H1 (cell line): ENCODE measurements around the gene NOX1. TPM values are rescaled to one million over a fixed set of nuclear protein-coding genes. Genes with fewer than 3 reads are reported as not detected.

Source experiments
- CTCF ChIA-PET: fragments of 300-600 bp; sonication (Branson Sonifier 250); formaldehyde crosslinking; loops from one replicate; lab custom pipeline; 2021; ENCODE audit not compliant: partially characterized antibody; lab: Charles Lee
- POLR2A ChIA-PET: fragments of 300-600 bp; sonication (Branson Sonifier 250); formaldehyde crosslinking; loops from one replicate; lab custom pipeline; 2021; ENCODE audit warnings: inconsistent platforms; ENCODE audit not compliant: partially characterized antibody; lab: Charles Lee
- DNase-seq, 2 experiments: peaks; one replicate each; pipeline versions ENCODE4 v3.0.0 to v3.0.0-alpha.2; 2010 to 2022; ENCODE audit warnings: low spot score in 2 of 2, low read depth in 1 of 2, mixed read lengths in 1 of 2
- FAIRE-seq: peaks from 2 replicates; lab custom pipeline; 2011; peaks lifted over from hg19 to GRCh38; lab: Jason Lieb, UNC
- H2AFZ ChIP-seq: 2 replicates; pipeline ENCODE4 v1.8.1; 2012; ENCODE audit warnings: low read length, inconsistent platforms
- H2AK5ac ChIP-seq: 2 replicates; pipeline ENCODE4 v1.6.1; 2013; ENCODE audit warnings: low read depth, low read length
- H2BK120ac ChIP-seq: replicated peaks from 2 replicates; pipeline ENCODE3; 2013; ENCODE audit warnings: low read depth, low read length, inconsistent platforms
- H2BK12ac ChIP-seq: 2 replicates; pipeline ENCODE4 v1.6.1; 2013; ENCODE audit warnings: low read depth, low read length
- H2BK15ac ChIP-seq: 2 replicates; pipeline ENCODE4 v1.6.1; 2013; ENCODE audit warnings: low read length
- H2BK20ac ChIP-seq: 2 replicates; pipeline ENCODE4 v1.6.1; 2013; ENCODE audit warnings: low read length
- H2BK5ac ChIP-seq: 2 replicates; pipeline ENCODE4 v1.6.1; 2013; ENCODE audit warnings: low read depth, low read length
- H3K14ac ChIP-seq: 2 replicates; pipeline ENCODE4 v1.6.1; 2013; ENCODE audit warnings: inconsistent platforms; ENCODE audit not compliant: insufficient read length
- H3K18ac ChIP-seq: 2 replicates; pipeline ENCODE4 v1.6.1; 2013; ENCODE audit warnings: low read length; ENCODE audit errors: extremely low read depth
- H3K23ac ChIP-seq: 2 replicates; pipeline ENCODE4 v1.6.1; 2013; ENCODE audit warnings: inconsistent platforms; ENCODE audit not compliant: insufficient read length
- H3K23me2 ChIP-seq: 2 replicates; pipeline ENCODE4 v1.6.1; 2013; ENCODE audit warnings: low read depth, low read length
- H3K27ac ChIP-seq: 2 replicates; pipeline ENCODE4 v1.6.1; 2011; ENCODE audit warnings: low read depth, low read length, inconsistent platforms
- H3K27me3 ChIP-seq, 4 experiments: replicated peaks in 1 of 4; 1 replicate in 1 of 4; 2 replicates in 3 of 4; pipeline versions ENCODE4 v1.6.1 to v1.8.1; 2011 to 2013; ENCODE audit warnings: low read length in 3 of 4, mild to moderate bottlenecking in 3 of 4, inconsistent platforms in 2 of 4, mixed read lengths in 2 of 4, moderate library complexity in 1 of 4; ENCODE audit not compliant: control insufficient read depth in 3 of 4, insufficient read depth in 3 of 4; ENCODE audit errors: extremely low read depth in 1 of 4
- H3K36me3 ChIP-seq, 4 experiments: 2 replicates each; pipeline versions ENCODE4 v1.6.1 to v1.8.1; 2011 to 2013; ENCODE audit warnings: mild to moderate bottlenecking in 4 of 4, low read length in 3 of 4, moderate library complexity in 2 of 4, control low read depth in 1 of 4, inconsistent platforms in 1 of 4; ENCODE audit not compliant: insufficient read depth in 4 of 4, control insufficient read depth in 2 of 4
- H3K4ac ChIP-seq: replicated peaks from 2 replicates; pipeline ENCODE3; 2013; ENCODE audit warnings: low read length, low read depth, mixed read lengths, inconsistent platforms; ENCODE audit not compliant: insufficient read length
- H3K4me1 ChIP-seq, 4 experiments: replicated peaks in 1 of 4; 1 replicate in 1 of 4; 2 replicates in 3 of 4; pipeline versions ENCODE4 v1.6.1 to v1.8.1; 2011 to 2013; ENCODE audit warnings: low read length in 3 of 4, inconsistent platforms in 2 of 4, mixed read lengths in 1 of 4; ENCODE audit not compliant: insufficient read depth in 4 of 4, control insufficient read depth in 3 of 4
- H3K4me2 ChIP-seq, 2 experiments: 2 replicates each; pipeline versions ENCODE4 v1.6.1 to v1.8.1; 2011 to 2013; ENCODE audit warnings: low read depth in 2 of 2, low read length in 2 of 2, control low read depth in 1 of 2, inconsistent platforms in 1 of 2, mild to moderate bottlenecking in 1 of 2; ENCODE audit not compliant: insufficient read depth in 1 of 2
- H3K4me3 ChIP-seq, 4 experiments: fragments of 200-600, 300-600 bp in 1 of 4; sonication (generic), shearing (Covaris generic), sonication (Bioruptor Twin) in 1 of 4; 2 replicates each; pipeline versions ENCODE4 v1.5.1 to v1.8.1; 2011 to 2016; ENCODE audit warnings: low read length in 4 of 4, low read depth in 3 of 4, control low read depth in 2 of 4, inconsistent platforms in 2 of 4, mild to moderate bottlenecking in 2 of 4, mixed read lengths in 1 of 4, moderate library complexity in 1 of 4; ENCODE audit not compliant: insufficient read depth in 2 of 4; ENCODE audit errors: extremely low read depth in 1 of 4
- H3K56ac ChIP-seq: replicated peaks from 2 replicates; pipeline ENCODE3; 2013; ENCODE audit warnings: low read depth, mild to moderate bottlenecking, mixed read lengths, low read length, inconsistent platforms; ENCODE audit not compliant: insufficient read length
- H3K79me1 ChIP-seq: 2 replicates; pipeline ENCODE4 v1.6.1; 2013; ENCODE audit warnings: low read depth, low read length, control low read depth
- H3K79me2 ChIP-seq, 2 experiments: 2 replicates each; pipeline versions ENCODE4 v1.6.1 to v1.8.1; 2012 to 2013; ENCODE audit warnings: low read length in 2 of 2, mild to moderate bottlenecking in 2 of 2, inconsistent platforms in 1 of 2; ENCODE audit not compliant: insufficient read depth in 2 of 2, control insufficient read depth in 1 of 2
- H3K9ac ChIP-seq, 4 experiments: replicated peaks in 1 of 4; 1 replicate in 1 of 4; 2 replicates in 3 of 4; pipeline versions ENCODE4 v1.6.1 to v1.8.1; 2011 to 2013; ENCODE audit warnings: low read depth in 3 of 4, low read length in 3 of 4, control low read depth in 2 of 4, mild to moderate bottlenecking in 2 of 4, moderate library complexity in 2 of 4, inconsistent platforms in 1 of 4; ENCODE audit errors: extremely low read depth in 1 of 4
- H3K9me3 ChIP-seq, 2 experiments: 2 replicates each; pipeline versions ENCODE4 v1.6.1 to v1.8.1; 2012 to 2013; ENCODE audit warnings: mild to moderate bottlenecking in 2 of 2, moderate library complexity in 2 of 2, control low read depth in 1 of 2, inconsistent platforms in 1 of 2, low read depth in 1 of 2, low read length in 1 of 2, mixed read lengths in 1 of 2; ENCODE audit not compliant: insufficient read depth in 2 of 2
- H4K20me1 ChIP-seq, 2 experiments: replicated peaks in 1 of 2; 2 replicates each; pipeline versions ENCODE3 to v1.8.1; 2011 to 2013; ENCODE audit warnings: inconsistent platforms in 2 of 2, low read length in 2 of 2, mild to moderate bottlenecking in 1 of 2; ENCODE audit not compliant: insufficient read depth in 2 of 2, control insufficient read depth in 1 of 2
- H4K5ac ChIP-seq: 2 replicates; pipeline ENCODE4 v1.6.1; 2013; ENCODE audit warnings: low read length, low read depth, mixed read lengths, inconsistent platforms; ENCODE audit not compliant: insufficient read length
- H4K8ac ChIP-seq: 2 replicates; pipeline ENCODE4 v1.8.0; 2013; ENCODE audit warnings: mild to moderate bottlenecking, moderate library complexity, low read length, inconsistent platforms; ENCODE audit not compliant: insufficient read depth; ENCODE audit errors: extremely low read depth
- H4K91ac ChIP-seq: replicated peaks from 2 replicates; pipeline ENCODE3; 2013; ENCODE audit warnings: low read length, mixed read lengths, inconsistent platforms; ENCODE audit not compliant: insufficient read length
- ATF2 ChIP-seq: IDR thresholded peaks from 2 replicates; pipeline ENCODE4 v1.6.1; 2012; ENCODE audit warnings: low read length, inconsistent platforms
- EZH2 ChIP-seq: fragments of 200-600 bp; sonication (generic); IDR thresholded peaks from 2 replicates; pipeline ENCODE4 v1.7.1; 2012; ENCODE audit warnings: low read depth, mild to moderate bottlenecking, moderate library complexity, low read length, inconsistent platforms; ENCODE audit not compliant: severe bottlenecking
- GTF2F1 ChIP-seq: IDR thresholded peaks from 2 replicates; pipeline ENCODE4 v1.6.1; 2012; ENCODE audit warnings: low read depth, low read length, improper control_type of control experiment, borderline replicate concordance
- SRF ChIP-seq: IDR thresholded peaks from 2 replicates; pipeline ENCODE4 v1.6.1; 2011; ENCODE audit warnings: mild to moderate bottlenecking, low read depth, low read length, moderate library complexity
- TEAD4 ChIP-seq: IDR thresholded peaks from 2 replicates; pipeline ENCODE4 v1.6.1; 2012; ENCODE audit warnings: low read depth, low read length, inconsistent platforms, mixed read lengths
- WGBS, 2 experiments: shearing (Covaris generic) in 1 of 2; methylation state at CpG; one replicate each; pipeline versions ENCODE4 v1.1.6 to v1.1.7; 2013 to 2015; ENCODE audit warnings: low lambda C conversion rate in 2 of 2, mixed read lengths in 2 of 2, inconsistent platforms in 1 of 2, low coverage in 1 of 2, missing lambda C conversion rate in 1 of 2; ENCODE audit not compliant: insufficient replicate concordance in 2 of 2, insufficient coverage in 1 of 2, insufficient read length in 1 of 2; ENCODE audit errors: extremely low coverage in 1 of 2, missing lambda C conversion rate in 1 of 2; 5-methylcytosine and 5-hydroxymethylcytosine counted together
- polyA plus RNA-seq, 7 experiments: library from polyadenylated mRNA; depleted of rRNA in 3 of 7; stranded (reverse) in 5 of 7; unstranded in 2 of 7; fragments of >200 nt in 5 of 7; fragments of 200-250 nt in 2 of 7; gene quantifications; 1 replicate in 5 of 7; 2 replicates in 1 of 7; 4 replicates in 1 of 7; pipeline versions ENCODE4 v1.2.1 to v1.2.3, GENCODE V29; 2011 to 2013; ENCODE audit warnings: missing spikeins in 2 of 7, mixed read lengths in 2 of 7
- total RNA-seq: library from RNA; stranded (reverse); fragmentation: NEBNext Ultra II Directional; extraction: Animal tissue kit (Norgen Biotek cat#: 25700); gene quantifications from 2 replicates; pipeline ENCODE4 v1.2.1, GENCODE V29; 2021

NOX1 gene
- total and polyA plus RNA-seq, 2 of the 8 experiments (the other 6 are each of a cell fraction or from before 2014, with no cell fraction given), result not detected

- no peak for TF ChIP-seq ATF2
- no peak for TF ChIP-seq TEAD4
- no peak for TF ChIP-seq SRF
- TF ChIP-seq EZH2, result no peak
- TF ChIP-seq GTF2F1, result no peak
- H2BK20ac ChIP-seq, result no peak overlapping the region
- no peaks in the 10 kb centered on the region for H3K9me3 ChIP-seq
- H2BK120ac ChIP-seq, result no peak overlapping the region
- H3K4ac ChIP-seq, result no peak overlapping the region
- H2AK5ac ChIP-seq, result no peak overlapping the region
- DNase-seq (no peak), FAIRE-seq (no peak)
- no peak overlapping the region for H3K14ac ChIP-seq
- H4K91ac ChIP-seq, result no peak overlapping the region
- H2BK15ac ChIP-seq, result no peak overlapping the region
- H2BK5ac ChIP-seq, result no peak overlapping the region
- no peaks in the 10 kb centered on the region for H3K36me3 ChIP-seq
- no peaks in the 10 kb centered on the region for H3K79me1 ChIP-seq
- H3K4me2 ChIP-seq, result no peak overlapping the region
- H3K56ac ChIP-seq, result no peak overlapping the region
- no peak overlapping the region for H2AFZ ChIP-seq
- no peaks in the 10 kb centered on the region for H4K20me1 ChIP-seq
- H3K4me3 ChIP-seq, result no peak overlapping the region
- POLR2A ChIA-PET, result no interaction called here
- WGBS, 2 experiments, result 83% methylated on average over 2 of the region's 2 CpGs; no CpG with 5 or more reads in 1 of the 2 experiments
- H3K4me1 ChIP-seq, result no peaks in the 10 kb centered on the region
- H2BK12ac ChIP-seq, result no peak overlapping the region
- CTCF ChIA-PET, result no interaction called here
- H4K8ac ChIP-seq, result no peak overlapping the region
- H3K79me2 ChIP-seq, result no peaks in the 10 kb centered on the region
- H3K23ac ChIP-seq, result no peak overlapping the region
- no peak overlapping the region for H3K18ac ChIP-seq
- H3K23me2 ChIP-seq, result no peaks in the 10 kb centered on the region; the same call in 1 of the 2 replicates
- H4K5ac ChIP-seq, result no peak overlapping the region
- H3K9ac ChIP-seq, result no peak overlapping the region
- no peak overlapping the region for H3K27ac ChIP-seq
- no peaks in the 10 kb centered on the region for H3K27me3 ChIP-seq
These were observed 41.4 kb upstream of the NOX1 start for GRCh38 chrX:100915562-100915961.
